Measurements from ENCODE around the gene C5orf24. TPM values are rescaled to one million over a fixed set of nuclear protein-coding genes. Genes with fewer than 3 reads are reported as not detected.
"Not testable (repeated sequence)": the region's sequence is repeated elsewhere in the genome, so short reads cannot be mapped to it uniquely, and the experiment has no call there.

Gene C5orf24
- 100 to 1,000 TPM in 3 of 4 donors, 10 to 100 TPM in 1; 99.0 to 131 (median 125) TPM for polyA plus RNA-seq (ENCODE audit: insufficient read length in 4 of 4)

- peak; percentile 90 to 94 (median 91) for DNase-seq (ENCODE audit: low read depth in 4 of 4, low spot score in 3 of 4)
Measured at GRCh38 chr5:134845852-134846640, at the start of gene C5orf24. Gene C5orf24, plus strand, starts transcription at chr5:134845968. Its CDS starts 8,933 bp downstream, at chr5:134854901.

GRCh38 chr5:134798468-134798867 lies 47.3 kb upstream of the C5orf24 start:
- no peak for DNase-seq (ENCODE audit: low read depth in 4 of 4, low spot score in 3 of 4)

DNA sequence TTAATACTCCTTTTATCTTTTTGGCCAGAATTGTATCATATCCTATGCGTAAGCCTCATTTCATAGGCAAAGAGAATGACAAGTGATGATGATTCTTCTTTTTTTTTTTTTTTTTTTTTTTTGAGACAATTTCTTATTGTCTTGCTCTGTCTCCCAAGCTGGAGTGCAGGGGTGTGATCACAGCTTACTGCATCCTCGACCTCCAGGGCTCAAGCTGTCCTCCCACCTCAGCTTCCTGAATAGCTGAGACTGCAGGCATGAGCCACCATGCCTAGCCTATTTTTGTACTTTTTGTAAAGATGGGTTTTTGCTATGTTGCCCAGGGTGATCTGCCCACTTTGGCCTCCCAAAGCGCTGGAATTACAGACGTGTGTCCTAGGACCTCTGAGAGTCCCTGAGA lies 41.9 kb upstream of the C5orf24 start:
- DNase-seq (ENCODE audit: low read depth in 4 of 4, low spot score in 3 of 4) = no peak

DNA sequence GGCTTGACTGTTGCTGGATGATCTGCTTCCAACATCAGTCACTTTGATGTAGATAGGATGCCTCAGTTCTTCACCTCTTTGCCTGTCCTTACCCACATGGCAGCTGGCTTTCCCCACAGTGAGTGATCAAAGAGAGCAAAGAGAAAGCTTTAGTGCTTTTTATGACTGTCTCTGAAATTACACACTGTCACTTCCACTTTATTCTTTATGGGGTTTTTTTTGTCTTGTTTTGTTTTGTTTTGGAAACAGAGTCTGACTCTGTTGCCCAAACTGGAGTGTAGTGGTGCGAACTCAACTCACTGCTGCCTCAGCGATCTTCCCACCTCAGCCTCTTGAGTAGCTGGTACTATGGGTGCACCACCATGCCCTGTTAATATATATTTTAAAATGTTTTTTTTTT lies 32.4 kb upstream of the C5orf24 start:
- DNase-seq (ENCODE audit: low read depth in 4 of 4, low spot score in 3 of 4) = no peak

DNA sequence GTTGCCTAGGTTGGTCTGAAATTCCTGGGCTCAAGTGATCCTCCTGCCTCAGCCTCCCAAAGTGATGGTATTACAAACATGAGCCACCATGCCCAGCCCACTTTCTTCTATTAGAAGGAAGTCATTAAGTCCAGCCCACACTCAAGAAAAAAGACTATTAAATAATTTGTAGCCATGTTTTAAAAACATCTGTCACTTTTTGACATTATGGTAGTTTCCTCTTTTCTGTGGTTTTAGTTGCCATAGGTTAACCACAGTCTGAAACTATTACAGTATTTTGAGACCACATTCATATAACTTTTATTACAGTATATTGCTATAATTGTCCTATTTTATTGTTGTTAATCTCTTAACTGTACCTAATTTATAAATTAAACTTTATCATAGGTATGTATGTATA lies 31.9 kb upstream of the C5orf24 start:
- DNase-seq (ENCODE audit: low read depth in 4 of 4, low spot score in 3 of 4) = no peak

DNA sequence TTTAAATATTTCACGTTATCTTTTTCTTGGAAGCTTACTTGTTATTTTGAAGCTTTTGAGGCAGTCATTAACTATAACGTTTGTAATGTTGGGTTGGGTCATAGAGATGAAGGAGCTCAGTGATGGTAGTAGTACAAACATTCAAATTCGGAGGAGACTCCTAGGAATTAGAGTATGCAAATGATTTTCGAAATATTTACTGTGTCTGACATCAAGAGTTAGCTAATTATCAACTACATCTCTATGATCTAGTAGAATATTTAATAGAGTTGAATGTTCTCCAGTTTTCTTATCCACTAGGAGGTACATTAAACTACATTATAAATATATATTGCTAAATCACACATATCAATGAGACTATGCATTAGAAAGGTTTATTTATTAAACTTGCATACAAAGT lies 28.8 kb upstream of the C5orf24 start:
- DNase-seq (ENCODE audit: low read depth in 4 of 4, low spot score in 3 of 4) = no peak

- DNase-seq (ENCODE audit: low read depth in 4 of 4, low spot score in 3 of 4) = no peak
Measured at GRCh38 chr5:134818776-134819175, 27.0 kb upstream of the C5orf24 start.

DNA sequence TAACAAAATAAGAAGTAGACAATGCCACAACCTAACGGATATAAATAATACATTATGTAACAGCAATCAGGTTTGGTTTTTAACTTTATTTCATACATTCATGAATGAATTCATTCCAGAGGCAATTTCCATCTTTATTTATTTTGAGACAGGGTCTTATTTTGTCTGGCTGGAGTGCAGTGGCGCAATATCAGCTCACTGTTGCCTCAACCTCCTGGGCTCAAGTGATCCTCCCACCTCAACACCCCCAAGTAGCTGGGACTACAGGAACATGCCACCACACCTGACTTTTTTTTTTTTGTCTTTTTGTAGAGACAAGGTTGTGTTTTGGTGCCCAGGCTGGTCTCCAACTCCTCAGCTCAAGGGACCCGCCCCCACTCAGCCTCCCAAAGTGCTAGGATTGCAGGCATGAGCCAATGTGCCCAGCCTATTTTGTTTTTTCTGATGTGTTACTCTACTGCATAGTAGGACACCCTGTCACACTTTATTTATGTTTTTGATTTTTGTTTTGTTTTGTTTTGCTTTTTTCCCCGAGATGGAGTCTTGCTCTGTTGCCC lies 26.3 kb upstream of the C5orf24 start:
- DNase-seq (ENCODE audit: low read depth in 4 of 4, low spot score in 3 of 4) = no peak

GRCh38 chr5:134821841-134822240 lies 23.9 kb upstream of the C5orf24 start:
- no peak for DNase-seq (ENCODE audit: low read depth in 4 of 4, low spot score in 3 of 4)

- DNase-seq (ENCODE audit: low read depth in 4 of 4, low spot score in 3 of 4) = no peak
Measured at GRCh38 chr5:134824681-134825080, 21.1 kb upstream of the C5orf24 start.

DNA sequence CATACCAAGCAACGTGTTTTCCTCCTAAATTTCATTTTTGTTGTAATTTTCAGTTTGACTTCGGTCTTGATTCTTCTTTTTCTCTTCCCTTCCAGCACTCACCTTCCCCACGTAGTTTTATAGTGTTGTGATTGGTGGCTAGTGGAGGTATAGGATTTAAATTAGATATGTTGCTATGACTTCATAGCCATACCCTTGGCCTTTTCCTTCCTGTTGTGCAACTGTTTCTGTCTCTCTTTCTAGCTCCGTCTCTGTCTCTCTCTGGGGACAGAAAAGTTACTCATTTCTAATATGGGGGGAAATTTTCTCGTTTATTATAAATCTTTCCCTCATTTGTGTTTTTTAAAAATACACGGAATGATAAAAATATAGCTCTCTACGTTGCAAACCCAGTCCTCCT lies 20.6 kb upstream of the C5orf24 start:
- DNase-seq (ENCODE audit: low read depth in 4 of 4, low spot score in 3 of 4) = no peak

GRCh38 chr5:134833340-134834032 lies 12.3 kb upstream of the C5orf24 start:
- DNase-seq (ENCODE audit: low read depth in 4 of 4, low spot score in 3 of 4) = no peak

DNA sequence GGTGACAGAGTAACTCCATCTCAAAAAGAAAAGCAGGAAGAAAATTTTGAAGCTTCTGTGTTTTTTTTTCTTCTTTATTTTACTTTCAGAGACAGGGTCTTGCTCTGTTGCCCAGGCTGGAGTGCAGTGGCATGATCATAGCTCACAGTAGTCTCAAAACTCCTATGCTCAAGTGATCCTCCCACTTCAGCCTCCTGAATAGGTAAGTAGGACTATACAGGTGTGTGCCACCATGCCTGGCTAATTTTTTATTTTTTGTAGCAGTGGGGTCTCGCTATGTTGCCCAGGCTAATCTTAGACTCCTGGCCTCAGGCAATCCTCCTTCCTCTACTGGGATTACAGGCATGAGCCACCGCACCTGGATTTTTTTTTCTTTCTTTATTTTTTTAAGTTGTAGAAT lies 10.1 kb upstream of the C5orf24 start:
- no peak for DNase-seq (ENCODE audit: low read depth in 4 of 4, low spot score in 3 of 4)

DNA sequence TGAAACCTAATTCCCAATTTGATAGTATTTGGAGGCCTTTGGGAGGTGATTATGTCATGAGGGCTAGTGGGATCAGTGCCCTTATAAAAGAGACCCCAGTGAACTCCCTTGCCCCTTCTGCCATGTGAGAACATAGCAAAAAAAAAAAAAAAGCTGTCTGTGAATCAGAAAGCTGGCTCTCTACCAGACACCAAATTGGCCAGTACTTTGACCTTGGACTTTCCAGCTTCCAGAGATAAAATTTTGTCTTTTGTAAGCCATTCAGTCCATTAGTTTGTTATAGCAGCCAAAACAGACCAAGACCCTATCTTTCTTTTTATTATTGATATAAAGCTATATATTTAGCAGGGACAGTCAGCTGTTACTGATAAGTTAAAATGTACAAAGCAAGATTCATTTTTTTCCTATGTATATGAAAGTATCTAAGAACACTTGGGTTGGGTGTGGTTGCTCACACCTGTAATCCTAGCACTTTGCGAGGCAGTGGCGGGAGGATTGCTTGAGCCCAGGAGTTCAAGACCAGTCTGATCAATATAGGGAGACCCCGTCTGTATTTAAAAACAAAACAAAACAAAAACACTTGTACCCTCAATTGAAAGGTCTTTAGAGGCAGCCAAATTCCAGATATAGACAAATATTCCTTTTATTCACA lies 8.1 kb upstream of the C5orf24 start:
- no peak for DNase-seq (ENCODE audit: low read depth in 4 of 4, low spot score in 3 of 4)

- not testable (repeated sequence) for DNase-seq (ENCODE audit: low read depth in 4 of 4, low spot score in 3 of 4)
Measured at GRCh38 chr5:134838361-134838760, 7.4 kb upstream of the C5orf24 start.

- DNase-seq (ENCODE audit: low read depth in 4 of 4, low spot score in 3 of 4) = no peak
Measured at GRCh38 chr5:134840811-134841210, 5.0 kb upstream of the C5orf24 start.

DNA sequence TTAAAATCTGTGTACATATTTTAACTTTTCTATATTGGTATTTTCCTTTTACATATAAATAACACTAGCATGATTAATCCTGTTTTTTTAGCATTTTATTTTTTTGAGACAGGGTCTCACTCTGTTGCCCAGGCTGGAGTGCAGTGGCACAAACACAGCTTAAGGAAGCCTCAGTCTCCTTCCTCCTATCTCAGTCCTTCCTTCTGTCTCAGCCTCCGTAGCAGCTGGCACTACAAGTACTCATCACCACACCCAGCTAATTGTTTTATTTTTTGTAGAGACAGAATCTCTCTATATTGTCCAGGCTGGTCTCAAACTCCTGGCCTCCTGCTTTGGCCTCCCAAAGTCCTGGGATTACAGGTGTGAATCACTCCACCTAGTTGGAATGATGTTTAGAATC lies 1.5 kb upstream of the C5orf24 start:
- no peak for DNase-seq (ENCODE audit: low read depth in 4 of 4, low spot score in 3 of 4)

DNA sequence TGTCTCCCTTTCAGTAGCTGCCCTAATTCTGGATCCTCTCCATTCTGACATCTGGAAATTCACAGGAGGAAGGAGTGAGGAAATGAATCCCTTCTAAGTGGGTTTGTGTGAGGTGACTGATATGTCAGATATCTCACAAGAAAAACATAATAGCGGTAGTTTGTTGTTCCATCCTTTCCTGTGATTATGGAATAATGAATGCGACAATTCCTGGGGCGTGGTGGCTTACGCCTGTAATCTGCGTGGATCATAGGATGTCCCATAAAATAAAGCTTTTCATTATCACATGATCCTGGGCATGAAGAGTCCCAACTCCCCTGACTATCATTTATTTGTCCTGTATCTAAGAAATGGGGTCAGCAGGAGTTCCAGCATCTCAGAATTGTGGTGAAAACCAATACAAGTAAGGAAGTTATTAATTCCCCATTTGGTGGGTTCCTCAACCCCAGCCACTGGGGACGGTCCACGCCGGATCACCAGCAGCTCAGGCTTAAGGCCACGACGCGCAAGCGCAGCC lies 375 bp upstream of the C5orf24 start:
- DNase-seq (ENCODE audit: low read depth in 4 of 4, low spot score in 3 of 4) = no peak

- DNase-seq (ENCODE audit: low read depth in 4 of 4, low spot score in 3 of 4) = peak in 1 of 4 donors; percentile 16
Measured at GRCh38 chr5:134846641-134846960, 833 bp downstream of the C5orf24 start.

DNA sequence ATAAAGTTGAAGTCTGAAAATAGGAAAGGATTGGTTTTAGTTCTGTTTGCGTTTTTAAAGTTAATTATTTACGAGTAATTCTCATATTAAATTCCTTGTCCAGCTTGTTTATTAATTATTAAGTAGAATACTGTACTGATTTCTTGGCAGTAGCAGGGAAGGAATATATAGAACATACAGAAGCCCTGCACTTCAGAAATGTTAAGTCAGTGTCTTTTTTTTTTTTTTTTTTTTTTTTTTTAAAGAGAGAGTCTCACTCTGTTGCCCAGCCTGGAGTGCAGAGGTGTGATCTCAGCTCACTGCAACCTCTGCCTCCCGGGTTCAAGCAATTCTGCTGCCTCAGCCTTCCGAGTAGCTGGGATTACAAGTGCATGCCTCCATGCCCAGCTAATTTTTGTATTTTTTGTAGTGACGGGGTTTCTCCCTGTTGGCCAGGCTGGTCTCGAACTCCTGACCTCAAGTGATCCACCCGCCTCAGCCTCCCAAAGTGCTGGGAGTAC lies 3.7 kb downstream of the C5orf24 start:
- DNase-seq (ENCODE audit: low read depth in 4 of 4, low spot score in 3 of 4) = not testable (repeated sequence)
